D721Med (cell line): ENCODE measurements around the gene POU6F2.

ENCODE experiments used
- DNase-seq: peaks from one replicate; pipeline ENCODE4 v3.0.0; 2011; ENCODE audit warnings: low spot score; ENCODE audit not compliant: insufficient read length
- FAIRE-seq: peaks from 2 replicates; lab custom pipeline; 2011; peaks lifted over from hg19 to GRCh38; lab: Jason Lieb, UNC
- CTCF ChIP-seq: IDR thresholded peaks from 2 replicates; pipeline ENCODE4 v1.5.1; 2012; ENCODE audit warnings: mild to moderate bottlenecking, control low read depth; ENCODE audit not compliant: insufficient read depth; ENCODE audit errors: missing control alignments

Gene POU6F2

GRCh38 chr7:39265641-39266591, 288.2 kb downstream of the POU6F2 start:
- FAIRE-seq (peak; percentile 92), DNase-seq (peak; percentile 37)
- no peak for TF ChIP-seq CTCF

GRCh38 chr7:39269034-39269433, 291.3 kb downstream of the POU6F2 start:
- TF ChIP-seq CTCF = no peak
- no peak for DNase-seq
- no peak for FAIRE-seq

GRCh38 chr7:39270018-39270417, 292.3 kb downstream of the POU6F2 start:
- no peak for TF ChIP-seq CTCF
- FAIRE-seq = no peak
- no peak for DNase-seq

- FAIRE-seq = no peak
- DNase-seq = no peak
- no peak for TF ChIP-seq CTCF
Measured at GRCh38 chr7:39271402-39271801, 293.7 kb downstream of the POU6F2 start.

- no peak for DNase-seq
- FAIRE-seq = no peak
Measured at GRCh38 chr7:39272111-39272510, 294.4 kb downstream of the POU6F2 start.

GRCh38 chr7:39272691-39273090, 295.0 kb downstream of the POU6F2 start:
- FAIRE-seq (no peak), DNase-seq (no peak)
- no peak for TF ChIP-seq CTCF

More at GRCh38 chr7:39272111-39272510, 294.4 kb downstream of the POU6F2 start:
- no peak for TF ChIP-seq CTCF

GRCh38 chr7:39280337-39280736, 302.6 kb downstream of the POU6F2 start:
- FAIRE-seq (no peak), DNase-seq (no peak)
- TF ChIP-seq CTCF = no peak
